Keratinocyte (primary cell): Measurements from ENCODE around the gene DIS3L2.

Source experiments
- EZH2 ChIP-seq: IDR thresholded peaks from one replicate; pipeline ENCODE4 v1.6.1; 2012; ENCODE audit warnings: inconsistent platforms, mild to moderate bottlenecking, low read length, moderate library complexity
- TF ChIP-seq, protein P1 (sequence below), 3 experiments: IDR thresholded peaks in 1 of 3; conservative IDR thresholded peaks in 1 of 3; optimal IDR thresholded peaks in 1 of 3; 2 replicates in 2 of 3; 3 replicates in 1 of 3; pipeline versions ENCODE3 to v1.5.1; 2011; ENCODE audit warnings: low read length in 3 of 3, mild to moderate bottlenecking in 3 of 3, moderate library complexity in 2 of 3, control low read depth in 1 of 3, inconsistent platforms in 1 of 3; ENCODE audit not compliant: insufficient read depth in 2 of 3; ENCODE audit errors: extremely low read depth in 1 of 3

DNA sequence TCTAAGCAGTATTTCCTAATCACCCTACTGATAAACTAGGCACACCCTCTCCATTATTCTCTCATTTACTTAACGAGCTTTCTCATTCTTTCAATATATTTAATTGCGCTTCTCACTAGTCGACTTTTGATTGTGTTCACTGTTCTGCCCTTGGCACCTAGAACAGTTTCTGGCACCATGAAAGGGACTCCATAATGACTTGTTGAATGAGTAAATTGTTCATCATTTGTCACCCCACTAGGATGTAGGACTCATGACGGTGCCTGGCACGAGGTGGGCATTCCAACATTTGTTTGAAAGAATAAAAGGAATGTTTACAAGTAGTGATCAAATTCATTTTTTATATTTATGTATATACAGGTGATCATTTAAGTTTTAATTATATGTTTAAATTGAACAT lies 123.7 kb downstream of the DIS3L2 start:
- TF ChIP-seq, protein P1, sequence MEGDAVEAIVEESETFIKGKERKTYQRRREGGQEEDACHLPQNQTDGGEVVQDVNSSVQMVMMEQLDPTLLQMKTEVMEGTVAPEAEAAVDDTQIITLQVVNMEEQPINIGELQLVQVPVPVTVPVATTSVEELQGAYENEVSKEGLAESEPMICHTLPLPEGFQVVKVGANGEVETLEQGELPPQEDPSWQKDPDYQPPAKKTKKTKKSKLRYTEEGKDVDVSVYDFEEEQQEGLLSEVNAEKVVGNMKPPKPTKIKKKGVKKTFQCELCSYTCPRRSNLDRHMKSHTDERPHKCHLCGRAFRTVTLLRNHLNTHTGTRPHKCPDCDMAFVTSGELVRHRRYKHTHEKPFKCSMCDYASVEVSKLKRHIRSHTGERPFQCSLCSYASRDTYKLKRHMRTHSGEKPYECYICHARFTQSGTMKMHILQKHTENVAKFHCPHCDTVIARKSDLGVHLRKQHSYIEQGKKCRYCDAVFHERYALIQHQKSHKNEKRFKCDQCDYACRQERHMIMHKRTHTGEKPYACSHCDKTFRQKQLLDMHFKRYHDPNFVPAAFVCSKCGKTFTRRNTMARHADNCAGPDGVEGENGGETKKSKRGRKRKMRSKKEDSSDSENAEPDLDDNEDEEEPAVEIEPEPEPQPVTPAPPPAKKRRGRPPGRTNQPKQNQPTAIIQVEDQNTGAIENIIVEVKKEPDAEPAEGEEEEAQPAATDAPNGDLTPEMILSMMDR (optimal IDR thresholded peaks at IDR 0.05 in 1 of 3, IDR thresholded peaks at IDR 0.05 in 1 of 3, conservative IDR thresholded peaks at IDR 0.05 in 1 of 3; ENCODE audit: extremely low read depth in 1 of 3, insufficient read depth in 2 of 3, low read length in 3 of 3): no peak
- no peak for TF ChIP-seq EZH2
